Spleen (tissue), 11 donors: ENCODE data around the gene LNPEP. TPM values are rescaled to one million over a fixed set of nuclear protein-coding genes. Genes with fewer than 3 reads are reported as not detected.
A peak's percentile ranks its signal among the peaks of the same experiment; 100 is the strongest.

Experiments used
- DNase-seq: peaks from one replicate; pipeline ENCODE4 v3.0.0-alpha.2; 2020
- H3K27ac ChIP-seq, 8 donors: fragments of 200-600 bp; sonication (generic) in 7 of 8; 1 replicate in 4 of 8; 2 replicates in 4 of 8; pipeline versions ENCODE4 v1.5.0 to v1.8.0; 2016 to 2021; ENCODE audit warnings: inconsistent platforms in 4 of 8, mild to moderate bottlenecking in 4 of 8, moderate library complexity in 1 of 8
- H3K27me3 ChIP-seq, 7 donors: fragments of 200-600 bp; sonication (generic) in 6 of 7; replicated peaks in 1 of 7; 1 replicate in 4 of 7; 2 replicates in 3 of 7; pipeline versions ENCODE4 v1.5.0 to v1.8.0; 2016 to 2021; ENCODE audit warnings: inconsistent platforms in 3 of 7, mild to moderate bottlenecking in 1 of 7
- H3K36me3 ChIP-seq, 6 donors: fragments of 200-600 bp; sonication (generic) in 5 of 6; 1 replicate in 4 of 6; 2 replicates in 2 of 6; pipeline versions ENCODE4 v1.5.0 to v1.8.0; 2016 to 2021; ENCODE audit warnings: inconsistent platforms in 2 of 6
- H3K4me1 ChIP-seq, 6 donors: fragments of 200-600 bp; sonication (generic) in 5 of 6; 1 replicate in 3 of 6; 2 replicates in 3 of 6; pipeline versions ENCODE4 v1.5.0 to v1.8.0; 2016 to 2021; ENCODE audit warnings: inconsistent platforms in 3 of 6
- H3K4me3 ChIP-seq, 8 donors: fragments of 200-600 bp; sonication (generic) in 7 of 8; 1 replicate in 4 of 8; 2 replicates in 4 of 8; pipeline versions ENCODE4 v1.5.0 to v1.8.0; 2016 to 2021; ENCODE audit warnings: inconsistent platforms in 4 of 8, mild to moderate bottlenecking in 4 of 8, moderate library complexity in 2 of 8
- H3K9me3 ChIP-seq, 8 donors: fragments of 200-600 bp; sonication (generic) in 7 of 8; 1 replicate in 4 of 8; 2 replicates in 4 of 8; pipeline versions ENCODE4 v1.5.0 to v1.8.0; 2016 to 2021; ENCODE audit warnings: inconsistent platforms in 4 of 8
- POLR2A ChIP-seq, 3 donors: fragments of 450-650 bp; IDR thresholded peaks; one replicate each; pipeline ENCODE4 v1.5.1; 2017; ENCODE audit warnings: antibody characterized with exemption in 3 of 3, mild to moderate bottlenecking in 1 of 3
- POLR2AphosphoS5 ChIP-seq, 3 donors: sonication (generic); formaldehyde crosslinking; IDR thresholded peaks; one replicate each; pipeline ENCODE4 v1.5.1; 2017; ENCODE audit warnings: antibody characterized with exemption in 3 of 3
- WGBS, 5 donors: extraction: QIAGEN DNeasy Blood & Tissue Kit in 3 of 5; methylation state at CpG; one replicate each; pipeline versions ENCODE4 v1.1.5 to v1.1.7; 2013 to 2018; 5-methylcytosine and 5-hydroxymethylcytosine counted together
- intact Hi-C: fragments of 100-400 bp; cut with DNase I; formaldehyde crosslinking; loops from one replicate; pipeline ENCODE4 v1.15.0; 2023; ENCODE audit warnings: low total_unique reads
- polyA plus RNA-seq, 3 donors: library from polyadenylated mRNA; stranded (reverse); fragments of 200-250 nt; gene quantifications; one replicate each; pipeline ENCODE4 v1.2.1, GENCODE V29; 2013
- total RNA-seq, 7 donors: library from RNA; depleted of rRNA in 3 of 7; stranded (reverse); fragments of >200 nt in 3 of 7; fragmentation: NEBNext Ultra II Directional in 4 of 7; extraction: Animal tissue kit (Norgen Biotek cat#: 25700) in 4 of 7; gene quantifications; one replicate each; pipeline versions ENCODE4 v1.1.0 to v1.2.1, GENCODE V29; 2016 to 2021
- TF ChIP-seq, protein P1 (sequence below), 11 experiments: fragments of 200-600 bp in 7 of 11; fragments of 450-650 bp in 4 of 11; sonication (generic) in 4 of 11; IDR thresholded peaks in 8 of 11; conservative IDR thresholded peaks in 3 of 11; 1 replicate in 7 of 11; 2 replicates in 4 of 11; pipeline versions ENCODE4 v1.4.0 to v1.8.0; 2016 to 2021; ENCODE audit warnings: antibody characterized with exemption in 11 of 11, inconsistent platforms in 4 of 11, mild to moderate bottlenecking in 1 of 11
- donor health status: healthy with polysubstance abuse.
- donor health status: DM: no; HTN: no; CAD: no; lungs with moderate emphysema.
- donor health status: DM: no; HTN: no; CAD: no.
- donor health status: Bipolar disorder and iron deficiency.
- donor health status: healthy.
- donor health status: DM: no; HTN: no; CAD: no.
- donor health status: DM: yes; HTN: yes; CAD: no.

LNPEP gene
- total and polyA plus RNA-seq, 10 donors: 8.5 to 82.2 (median 65.9) TPM

DNA sequence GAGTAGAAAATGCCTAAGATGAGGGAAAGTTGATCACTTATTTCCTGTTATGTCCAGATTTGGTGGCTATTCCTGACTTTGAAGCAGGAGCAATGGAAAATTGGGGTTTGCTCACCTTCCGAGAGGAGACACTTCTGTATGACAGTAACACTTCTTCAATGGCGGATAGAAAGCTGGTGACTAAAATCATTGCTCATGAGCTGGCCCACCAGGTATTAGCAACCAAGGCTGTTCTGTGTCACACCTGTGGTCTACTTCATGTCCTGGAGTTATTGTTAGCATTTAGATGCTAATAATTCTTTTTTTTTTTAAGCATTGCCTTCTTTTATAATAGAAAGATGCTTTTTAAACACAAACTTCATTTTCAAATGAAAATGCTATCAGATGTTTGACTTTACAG, 57.9 kb downstream of the LNPEP start:
- no peak for DNase-seq
- peaks cover 0 to 93% (median 46%) of the 10 kb centered on the region in 6 donors for H3K36me3 ChIP-seq
- H3K27me3 ChIP-seq: no peaks in the 10 kb centered on the region
- WGBS, 5 donors: 96 to 99% (median 98%) methylated on average over 2 of the region's 2 CpGs
- intact Hi-C loops: no loop called here
- no peak overlapping the region for H3K4me3 ChIP-seq
- no peak for TF ChIP-seq POLR2AphosphoS5 (IDR thresholded peaks at IDR 0.05)
- TF ChIP-seq, protein P1, sequence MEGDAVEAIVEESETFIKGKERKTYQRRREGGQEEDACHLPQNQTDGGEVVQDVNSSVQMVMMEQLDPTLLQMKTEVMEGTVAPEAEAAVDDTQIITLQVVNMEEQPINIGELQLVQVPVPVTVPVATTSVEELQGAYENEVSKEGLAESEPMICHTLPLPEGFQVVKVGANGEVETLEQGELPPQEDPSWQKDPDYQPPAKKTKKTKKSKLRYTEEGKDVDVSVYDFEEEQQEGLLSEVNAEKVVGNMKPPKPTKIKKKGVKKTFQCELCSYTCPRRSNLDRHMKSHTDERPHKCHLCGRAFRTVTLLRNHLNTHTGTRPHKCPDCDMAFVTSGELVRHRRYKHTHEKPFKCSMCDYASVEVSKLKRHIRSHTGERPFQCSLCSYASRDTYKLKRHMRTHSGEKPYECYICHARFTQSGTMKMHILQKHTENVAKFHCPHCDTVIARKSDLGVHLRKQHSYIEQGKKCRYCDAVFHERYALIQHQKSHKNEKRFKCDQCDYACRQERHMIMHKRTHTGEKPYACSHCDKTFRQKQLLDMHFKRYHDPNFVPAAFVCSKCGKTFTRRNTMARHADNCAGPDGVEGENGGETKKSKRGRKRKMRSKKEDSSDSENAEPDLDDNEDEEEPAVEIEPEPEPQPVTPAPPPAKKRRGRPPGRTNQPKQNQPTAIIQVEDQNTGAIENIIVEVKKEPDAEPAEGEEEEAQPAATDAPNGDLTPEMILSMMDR (IDR thresholded peaks at IDR 0.05 in 8 of 11, conservative IDR thresholded peaks at IDR 0.05 in 3 of 11): no peak
- no peak for TF ChIP-seq POLR2A (IDR thresholded peaks at IDR 0.05)
- H3K4me1 ChIP-seq: peaks cover 0 to 2% (median 0%) of the 10 kb centered on the region in 6 donors
- H3K9me3 ChIP-seq: peaks cover 0 to 4% (median 0%) of the 10 kb centered on the region in 8 donors
- H3K27ac ChIP-seq: no peak overlapping the region

DNA sequence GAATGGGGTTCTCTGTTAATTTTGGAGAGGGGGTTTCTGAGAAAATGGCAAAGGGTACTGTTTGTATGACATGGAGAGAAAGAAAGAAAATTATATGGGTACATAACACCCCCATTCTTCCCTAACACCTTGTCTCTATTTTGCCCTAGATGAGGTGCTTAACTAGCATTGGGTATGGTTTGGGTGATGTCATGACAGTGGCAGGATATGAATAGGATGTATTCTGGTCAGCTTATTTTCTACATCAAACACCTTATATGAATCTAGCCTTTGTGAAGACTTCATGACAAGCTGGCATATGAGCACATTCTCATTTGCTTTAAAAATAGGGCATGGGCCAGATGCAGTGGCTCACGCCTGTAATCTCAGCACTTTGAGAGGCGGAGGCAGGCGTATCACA, 58.6 kb downstream of the LNPEP start:
- TF ChIP-seq POLR2A (IDR thresholded peaks at IDR 0.05) (no peak), POLR2AphosphoS5 (IDR thresholded peaks at IDR 0.05) (no peak)
- TF ChIP-seq, protein P1 (IDR thresholded peaks at IDR 0.05 in 8 of 11, conservative IDR thresholded peaks at IDR 0.05 in 3 of 11): no peak
- Histone ChIP-seq H3K4me1 (no peaks in the 10 kb centered on the region), H3K4me3 (no peak overlapping the region), H3K36me3 (peaks cover 0 to 97% (median 48%) of the 10 kb centered on the region in 6 donors), H3K27ac (no peak overlapping the region), H3K27me3 (no peaks in the 10 kb centered on the region), H3K9me3 (peaks cover 0 to 4% (median 0%) of the 10 kb centered on the region in 8 donors)
- no peak for DNase-seq
- intact Hi-C loops: no loop called here
- WGBS, 5 donors: 92 to 97% (median 96%) methylated on average over 3 of the region's 3 CpGs

DNA sequence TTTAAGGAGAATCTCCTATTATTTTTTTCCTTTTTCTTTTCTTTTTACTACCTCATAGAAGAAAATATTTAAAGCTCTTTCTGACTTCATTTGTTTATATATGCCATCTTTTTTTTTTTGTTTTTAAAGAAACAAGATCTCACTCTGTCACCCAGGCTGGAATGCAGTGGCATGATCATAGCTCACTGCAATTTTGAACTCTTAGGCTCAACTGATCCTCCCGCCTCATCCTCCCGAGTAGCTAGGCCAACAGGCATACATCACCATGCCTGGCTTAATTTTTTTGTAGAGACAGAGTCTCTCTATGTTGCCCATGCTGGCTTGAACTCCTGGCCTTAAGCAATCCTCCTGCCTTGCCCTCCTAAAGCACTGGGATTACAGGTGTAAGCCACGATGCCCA, 59.5 kb downstream of the LNPEP start:
- WGBS, 5 donors: 86 to 91% (median 89%) methylated on average over 3 of the region's 3 CpGs
- Histone ChIP-seq H3K4me3 (no peak overlapping the region), H3K27ac (no peak overlapping the region), H3K4me1 (peaks cover 0 to 4% (median 0%) of the 10 kb centered on the region in 6 donors), H3K9me3 (peaks cover 0 to 4% (median 0%) of the 10 kb centered on the region in 8 donors), H3K27me3 (no peaks in the 10 kb centered on the region), H3K36me3 (peaks cover 0 to 97% (median 43%) of the 10 kb centered on the region in 6 donors)
- intact Hi-C loops: no loop called here
- DNase-seq: no peak
- TF ChIP-seq POLR2A (IDR thresholded peaks at IDR 0.05) (no peak), POLR2AphosphoS5 (IDR thresholded peaks at IDR 0.05) (no peak)
- TF ChIP-seq, protein P1 (IDR thresholded peaks at IDR 0.05 in 8 of 11, conservative IDR thresholded peaks at IDR 0.05 in 3 of 11): no peak

DNA sequence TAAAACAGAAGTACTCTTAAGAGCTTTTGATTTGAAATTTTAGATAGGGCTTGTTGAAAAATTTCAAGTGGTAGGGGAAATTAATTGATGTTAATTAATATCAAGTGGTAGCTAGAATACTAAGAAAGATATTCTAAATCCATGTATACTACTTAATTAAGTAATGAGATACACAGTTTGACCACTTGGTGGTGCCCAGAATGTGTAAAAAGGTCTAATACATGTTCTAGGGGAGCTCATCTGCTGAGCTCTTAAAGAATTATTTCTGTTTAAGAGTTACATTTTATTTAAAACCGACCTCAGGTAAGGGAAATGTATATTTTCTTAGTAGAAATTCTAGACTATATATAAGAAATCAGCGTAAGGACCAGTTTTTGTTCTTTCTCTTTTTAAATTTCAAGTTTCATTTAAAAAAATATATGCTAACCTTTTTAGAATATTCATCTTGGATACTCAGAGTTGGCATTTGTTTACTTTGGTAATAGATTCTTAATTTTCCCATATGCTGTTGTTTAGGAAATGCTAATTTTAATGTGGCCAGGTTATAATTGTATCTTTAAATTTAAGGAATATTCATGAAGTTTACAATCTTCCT, 61.5 kb downstream of the LNPEP start:
- Histone ChIP-seq H3K27ac (no peak overlapping the region), H3K4me1 (peaks cover 0 to 4% (median 0%) of the 10 kb centered on the region in 6 donors), H3K36me3 (peaks cover 0 to 97% (median 38%) of the 10 kb centered on the region in 6 donors), H3K4me3 (no peak overlapping the region), H3K9me3 (no peaks in the 10 kb centered on the region), H3K27me3 (no peaks in the 10 kb centered on the region)
- 53 to 60% (median 58%) methylated on average over 2 of the region's 2 CpGs for WGBS, 5 donors
- TF ChIP-seq, protein P1 (IDR thresholded peaks at IDR 0.05 in 8 of 11, conservative IDR thresholded peaks at IDR 0.05 in 3 of 11): peak in 6 of 11 experiments; percentile 19 to 51 (median 40)
- TF ChIP-seq POLR2A (IDR thresholded peaks at IDR 0.05): no peak
- intact Hi-C loops: no loop called here
- DNase-seq: no peak
